Neural cell (in vitro differentiated cells): ENCODE data around the gene MYOZ1. TPM values are rescaled to one million over a fixed set of nuclear protein-coding genes. Genes with fewer than 3 reads are reported as not detected.

Source experiments
- H2AFZ ChIP-seq: fragments of 200-600, 300-800 bp; sonication (generic), shearing (Covaris generic); 2 replicates; pipeline ENCODE4 v1.6.0; 2014; ENCODE audit warnings: low read depth, mild to moderate bottlenecking, antibody characterized with exemption, low read length, moderate library complexity
- H3F3A ChIP-seq: fragments of 200-600 bp; shearing (Covaris generic); 2 replicates; pipeline ENCODE4 v1.6.1; 2016; ENCODE audit warnings: mild to moderate bottlenecking, moderate library complexity, mixed read lengths, antibody characterized with exemption, low read length; ENCODE audit not compliant: insufficient read depth, poor library complexity, severe bottlenecking
- H3K27ac ChIP-seq: fragments of 200-600, 300-800 bp; sonication (generic), shearing (Covaris generic); 2 replicates; pipeline ENCODE4 v1.5.1; 2014; ENCODE audit warnings: mild to moderate bottlenecking, low read length, moderate library complexity
- H3K27me3 ChIP-seq: fragments of 300-800, 200-600 bp; sonication (generic), shearing (Covaris generic); 2 replicates; pipeline ENCODE4 v1.6.0; 2014; ENCODE audit warnings: mild to moderate bottlenecking, low read depth, low read length, moderate library complexity; ENCODE audit not compliant: insufficient read depth
- H3K36me3 ChIP-seq: fragments of 300-800, 200-600 bp; sonication (generic), shearing (Covaris generic); 2 replicates; pipeline ENCODE4 v1.5.1; 2014; ENCODE audit warnings: mild to moderate bottlenecking, antibody characterized with exemption, low read length, moderate library complexity; ENCODE audit not compliant: insufficient read depth
- H3K4me2 ChIP-seq: fragments of 300-800, 200-600 bp; sonication (generic), shearing (Covaris generic); 2 replicates; pipeline ENCODE4 v1.6.0; 2014; ENCODE audit warnings: mild to moderate bottlenecking, low read length
- H3K4me3 ChIP-seq: fragments of 300-800, 200-600 bp; sonication (generic), shearing (Covaris generic); 2 replicates; pipeline ENCODE4 v1.5.1; 2014; ENCODE audit warnings: mild to moderate bottlenecking, low read length, moderate library complexity
- H3K79me2 ChIP-seq: fragments of 200-600 bp; shearing (Covaris generic); replicated peaks from 2 replicates; pipeline ENCODE4 v1.6.0; 2014; ENCODE audit warnings: mild to moderate bottlenecking, low read length, moderate library complexity; ENCODE audit not compliant: insufficient read depth
- H3K9ac ChIP-seq: fragments of 300-800, 200-600 bp; sonication (generic), shearing (Covaris generic); 2 replicates; pipeline ENCODE4 v1.6.1; 2016; ENCODE audit warnings: mild to moderate bottlenecking, low read length, mixed read lengths
- H3K9me2 ChIP-seq: fragments of 200-600 bp; shearing (Covaris generic); 2 replicates; pipeline ENCODE4 v1.6.1; 2016; ENCODE audit warnings: mild to moderate bottlenecking, low read length, mixed read lengths; ENCODE audit not compliant: insufficient read depth
- H3K9me3 ChIP-seq: fragments of 200-600, 300-800 bp; sonication (generic), shearing (Covaris generic); 2 replicates; pipeline ENCODE4 v1.6.1; 2016; ENCODE audit warnings: mild to moderate bottlenecking, mixed run types, low read length, moderate library complexity, mixed read lengths
- H4K20me1 ChIP-seq: fragments of 200-600 bp; shearing (Covaris generic); 2 replicates; pipeline ENCODE4 v1.6.1; 2016; ENCODE audit warnings: mild to moderate bottlenecking, mixed run types; ENCODE audit not compliant: insufficient read depth
- CTCF ChIP-seq: fragments of 450-650 bp; IDR thresholded peaks from 2 replicates; pipeline ENCODE4 v1.5.1; 2014; ENCODE audit warnings: antibody characterized with exemption, mild to moderate bottlenecking, moderate library complexity; ENCODE audit not compliant: poor library complexity, severe bottlenecking
- EP300 ChIP-seq: fragments of 450-650 bp; conservative IDR thresholded peaks from 2 replicates; pipeline ENCODE4 v1.6.1; 2014; ENCODE audit warnings: antibody characterized with exemption, mild to moderate bottlenecking, moderate library complexity; ENCODE audit not compliant: poor library complexity, severe bottlenecking
- EZH2 ChIP-seq: fragments of 200-600, 300-800 bp; shearing (Covaris generic), sonication (generic); IDR thresholded peaks from 2 replicates; pipeline ENCODE4 v1.6.1; 2014; ENCODE audit warnings: antibody characterized with exemption, low read length, borderline replicate concordance, mild to moderate bottlenecking; ENCODE audit not compliant: insufficient read depth, poor library complexity, severe bottlenecking
- MXI1 ChIP-seq: fragments of 450-650 bp; conservative IDR thresholded peaks from 2 replicates; pipeline ENCODE4 v1.6.1; 2014; ENCODE audit warnings: antibody characterized with exemption, mild to moderate bottlenecking; ENCODE audit not compliant: poor library complexity, severe bottlenecking
- POLR2AphosphoS5 ChIP-seq: IDR thresholded peaks from 2 replicates; pipeline ENCODE4 v1.6.1; 2012
- RAD21 ChIP-seq: fragments of 450-650 bp; conservative IDR thresholded peaks from 2 replicates; pipeline ENCODE4 v1.6.1; 2014; ENCODE audit warnings: antibody characterized with exemption, mild to moderate bottlenecking, moderate library complexity
- REST ChIP-seq: IDR thresholded peaks from 2 replicates; pipeline ENCODE4 v1.6.1; 2012; ENCODE audit warnings: borderline replicate concordance
- SMC3 ChIP-seq: fragments of 450-650 bp; conservative IDR thresholded peaks from 2 replicates; pipeline ENCODE4 v1.6.1; 2014; ENCODE audit warnings: antibody characterized with exemption, mild to moderate bottlenecking, moderate library complexity; ENCODE audit not compliant: poor library complexity
- TAF1 ChIP-seq: IDR thresholded peaks from 2 replicates; pipeline ENCODE4 v1.6.1; 2012; ENCODE audit warnings: low read depth
- polyA plus RNA-seq: library from polyadenylated mRNA; depleted of rRNA; stranded (reverse); fragments of >200 nt; gene quantifications from 2 replicates; pipeline ENCODE4 v1.2.3, GENCODE V29; 2014

Gene MYOZ1
- polyA plus RNA-seq, 1 donor from 2014 or later: 0.61 TPM

- Histone ChIP-seq H3F3A (no peaks in the 10 kb centered on the region), H3K4me2 (peak overlapping the region; percentile 39), H3K27ac (peak overlapping the region; percentile 33), H3K79me2 (no peaks in the 10 kb centered on the region), H3K27me3 (no peaks in the 10 kb centered on the region), H3K36me3 (no peaks in the 10 kb centered on the region), H4K20me1 (no peaks in the 10 kb centered on the region), H3K9ac (peak overlapping the region; percentile 65), H3K9me2 (no peaks in the 10 kb centered on the region), H2AFZ (peak overlapping the region; percentile 76), H3K9me3 (no peaks in the 10 kb centered on the region), H3K4me3 (peak overlapping the region; percentile 75)
- TF ChIP-seq TAF1: no peak
- TF ChIP-seq EP300: no peak
- no peak for TF ChIP-seq CTCF
- TF ChIP-seq SMC3: no peak
- no peak for TF ChIP-seq EZH2
- TF ChIP-seq POLR2AphosphoS5: no peak
- TF ChIP-seq RAD21: no peak
- no peak for TF ChIP-seq REST
- no peak for TF ChIP-seq MXI1
These were observed 6.8 kb upstream of the MYOZ1 start for GRCh38 chr10:73647875-73648651.

GRCh38 chr10:73647211-73647874 is 6.1 kb upstream of the MYOZ1 start:
- Histone ChIP-seq H3F3A (no peaks in the 10 kb centered on the region), H3K9ac (peak overlapping the region; percentile 65), H3K9me2 (no peaks in the 10 kb centered on the region), H3K9me3 (no peaks in the 10 kb centered on the region), H3K4me2 (peak overlapping the region; percentile 39), H3K4me3 (peak overlapping the region; percentile 75), H3K36me3 (no peaks in the 10 kb centered on the region), H2AFZ (peak overlapping the region; percentile 76), H3K79me2 (no peaks in the 10 kb centered on the region), H3K27ac (peak overlapping the region; percentile 33), H4K20me1 (no peaks in the 10 kb centered on the region), H3K27me3 (no peaks in the 10 kb centered on the region)
- TF ChIP-seq EZH2: no peak
- TF ChIP-seq POLR2AphosphoS5: peak; percentile 52
- peak; percentile 21 for TF ChIP-seq CTCF
- peak; percentile 11 for TF ChIP-seq MXI1
